Progenitor cell of endocrine pancreas (in vitro differentiated cells): ENCODE data around the gene OR2F2. TPM values are rescaled to one million over a fixed set of nuclear protein-coding genes. Genes with fewer than 3 reads are reported as not detected.
A peak's percentile ranks its signal among the peaks of the same experiment; 100 is the strongest.

Experiments used
- DNase-seq: peaks from one replicate; pipeline ENCODE4 v3.0.0; 2021; ENCODE audit warnings: low spot score; ENCODE audit not compliant: unreplicated experiment
- H3K27ac Mint-ChIP-seq: 2 replicates; pipeline ENCODE4 v1.8.0; 2021; ENCODE audit warnings: mild to moderate bottlenecking, moderate library complexity, mixed read lengths
- H3K27me3 Mint-ChIP-seq: 2 replicates; pipeline ENCODE4 v1.8.0; 2021; ENCODE audit warnings: mixed read lengths
- H3K36me3 Mint-ChIP-seq: 2 replicates; pipeline ENCODE4 v1.8.0; 2022; ENCODE audit warnings: mixed read lengths; ENCODE audit not compliant: insufficient read depth
- H3K4me1 Mint-ChIP-seq: 2 replicates; pipeline ENCODE4 v1.8.0; 2021; ENCODE audit warnings: low read depth, mixed read lengths
- H3K4me3 Mint-ChIP-seq: 2 replicates; pipeline ENCODE4 v1.8.0; 2021; ENCODE audit warnings: low read depth, mild to moderate bottlenecking, moderate library complexity, mixed read lengths
- H3K9me3 Mint-ChIP-seq: 2 replicates; pipeline ENCODE4 v1.8.0; 2021; ENCODE audit warnings: low read depth, mixed read lengths
- total RNA-seq: library from RNA; stranded (reverse); gene quantifications from 2 replicates; pipeline ENCODE4 v1.2.1, GENCODE V29; 2021
- TF ChIP-seq, protein P1 (sequence below): fragments of 200-600 bp; sonication (generic); IDR thresholded peaks from one replicate; pipeline ENCODE4 v1.5.0; 2021; ENCODE audit warnings: antibody characterized with exemption, mild to moderate bottlenecking; ENCODE audit not compliant: unreplicated experiment

Gene OR2F2
- total RNA-seq, 1 donor from 2014 or later, result not detected

DNA sequence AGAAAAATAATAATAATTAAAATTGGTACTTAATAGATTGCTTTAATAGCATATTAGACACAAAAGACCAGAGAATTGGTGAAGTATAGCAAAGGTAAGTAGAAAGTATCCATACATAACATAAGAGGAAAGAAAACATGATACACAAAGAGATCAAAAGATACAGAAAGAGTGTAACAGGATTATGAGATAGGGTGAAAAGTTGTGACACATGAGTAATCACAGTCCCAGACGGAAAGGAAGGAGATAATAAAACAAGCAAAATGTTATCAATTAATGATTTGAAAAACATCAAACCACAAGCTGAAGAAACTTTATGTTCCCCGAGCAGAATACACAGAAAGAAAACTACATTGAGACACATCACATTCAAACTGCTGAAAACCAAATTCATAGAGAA lies 43.6 kb upstream of the OR2F2 start:
- DNase-seq, result no peak
- peaks cover 4% of the 10 kb centered on the region for H3K4me1 Mint-ChIP-seq
- H3K27ac Mint-ChIP-seq, result no peak overlapping the region
- no peaks in the 10 kb centered on the region for H3K27me3 Mint-ChIP-seq
- no peak overlapping the region for H3K4me3 Mint-ChIP-seq
- peaks cover 27% of the 10 kb centered on the region for H3K36me3 Mint-ChIP-seq
- H3K9me3 Mint-ChIP-seq, result peaks cover 17% of the 10 kb centered on the region
- TF ChIP-seq, protein P1, sequence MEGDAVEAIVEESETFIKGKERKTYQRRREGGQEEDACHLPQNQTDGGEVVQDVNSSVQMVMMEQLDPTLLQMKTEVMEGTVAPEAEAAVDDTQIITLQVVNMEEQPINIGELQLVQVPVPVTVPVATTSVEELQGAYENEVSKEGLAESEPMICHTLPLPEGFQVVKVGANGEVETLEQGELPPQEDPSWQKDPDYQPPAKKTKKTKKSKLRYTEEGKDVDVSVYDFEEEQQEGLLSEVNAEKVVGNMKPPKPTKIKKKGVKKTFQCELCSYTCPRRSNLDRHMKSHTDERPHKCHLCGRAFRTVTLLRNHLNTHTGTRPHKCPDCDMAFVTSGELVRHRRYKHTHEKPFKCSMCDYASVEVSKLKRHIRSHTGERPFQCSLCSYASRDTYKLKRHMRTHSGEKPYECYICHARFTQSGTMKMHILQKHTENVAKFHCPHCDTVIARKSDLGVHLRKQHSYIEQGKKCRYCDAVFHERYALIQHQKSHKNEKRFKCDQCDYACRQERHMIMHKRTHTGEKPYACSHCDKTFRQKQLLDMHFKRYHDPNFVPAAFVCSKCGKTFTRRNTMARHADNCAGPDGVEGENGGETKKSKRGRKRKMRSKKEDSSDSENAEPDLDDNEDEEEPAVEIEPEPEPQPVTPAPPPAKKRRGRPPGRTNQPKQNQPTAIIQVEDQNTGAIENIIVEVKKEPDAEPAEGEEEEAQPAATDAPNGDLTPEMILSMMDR, result no peak

DNA sequence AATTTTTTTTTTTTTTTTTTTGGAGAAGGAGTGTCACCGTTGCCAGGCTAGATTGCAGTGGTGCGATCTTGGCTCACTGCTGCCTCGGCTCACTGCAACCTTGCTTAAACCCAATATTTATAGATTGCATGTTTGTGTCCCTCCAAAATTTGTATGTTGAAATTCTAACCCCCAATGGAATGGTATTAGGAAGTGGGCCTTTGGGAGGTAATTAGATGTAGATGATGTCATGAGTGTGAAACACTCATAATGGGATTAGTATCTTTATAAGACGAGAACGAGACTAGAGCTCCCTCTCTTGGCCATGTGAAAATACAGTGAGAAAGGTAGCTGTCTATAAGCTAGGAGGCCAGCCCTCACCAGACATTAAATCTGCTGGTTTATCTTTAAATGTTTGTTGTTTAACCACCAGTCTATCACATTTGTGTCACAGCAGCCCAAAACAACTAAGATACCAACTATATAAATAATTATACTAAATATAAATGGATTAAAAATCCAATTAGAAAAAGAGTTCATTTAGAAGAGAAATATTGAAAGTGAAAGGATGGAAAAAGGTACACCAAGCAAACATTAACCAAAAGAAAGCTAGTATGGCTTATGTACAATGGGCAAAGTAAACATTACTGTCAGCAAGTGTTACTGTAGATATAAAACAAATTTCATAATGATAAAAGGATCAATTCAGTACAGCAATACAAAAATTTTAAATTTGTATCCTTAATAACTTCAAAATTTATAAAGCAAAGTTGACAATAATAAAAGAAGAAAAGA lies 42.3 kb upstream of the OR2F2 start:
- Mint-ChIP-seq H3K4me3 (no peak overlapping the region), H3K4me1 (peaks cover 4% of the 10 kb centered on the region)
- no peak for DNase-seq

DNA sequence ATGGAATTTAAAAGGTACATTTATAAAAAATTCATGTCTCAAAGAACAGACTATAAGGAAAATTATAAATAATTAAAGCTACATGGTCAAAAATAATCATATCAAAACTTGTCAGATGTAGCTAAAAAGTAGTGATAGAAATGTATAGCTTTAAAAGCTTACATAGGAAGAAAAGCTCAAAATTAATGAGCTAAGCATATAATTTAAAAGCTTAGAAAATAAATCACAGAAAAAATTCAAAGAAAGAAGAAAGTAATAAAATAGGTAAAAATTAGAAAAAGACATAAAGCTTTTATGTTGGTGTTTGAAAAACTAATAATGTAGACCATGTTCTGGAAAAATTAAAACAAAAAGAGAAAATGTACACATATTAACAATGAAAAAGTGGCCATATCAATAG lies 38.4 kb upstream of the OR2F2 start:
- Mint-ChIP-seq H3K9me3 (peaks cover under 1% of the 10 kb centered on the region), H3K27ac (no peak overlapping the region), H3K27me3 (no peaks in the 10 kb centered on the region), H3K36me3 (peaks cover 4% of the 10 kb centered on the region), H3K4me1 (peaks cover 19% of the 10 kb centered on the region), H3K4me3 (no peak overlapping the region)
- TF ChIP-seq, protein P1, result no peak
- DNase-seq, result no peak

More for the DNA sequence above, 42.3 kb upstream of the OR2F2 start:
- Mint-ChIP-seq H3K27me3 (no peaks in the 10 kb centered on the region), H3K27ac (peak overlapping the region; percentile 56), H3K36me3 (peaks cover 27% of the 10 kb centered on the region), H3K9me3 (peaks cover 17% of the 10 kb centered on the region)
- TF ChIP-seq, protein P1, result peak; percentile 34

DNA sequence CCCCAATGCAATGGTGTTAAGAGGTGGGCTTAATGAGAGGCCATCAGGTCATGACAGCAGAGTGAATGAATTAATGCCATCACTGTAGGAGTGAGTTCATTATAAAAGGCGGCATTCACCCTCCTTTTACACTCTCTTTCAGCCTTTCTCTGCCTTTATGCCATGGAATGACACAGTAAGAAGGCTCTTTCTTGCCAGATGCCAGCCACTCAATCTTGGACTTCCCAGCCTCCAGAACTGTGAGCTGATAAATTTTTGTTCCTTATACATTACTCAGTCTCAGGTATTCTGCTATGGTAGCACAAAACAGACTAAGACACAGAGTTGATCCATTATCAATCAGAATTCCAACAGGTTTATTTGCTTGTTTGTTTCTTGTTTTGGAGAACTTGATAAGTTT lies 36.2 kb upstream of the OR2F2 start:
- Mint-ChIP-seq H3K4me3 (no peak overlapping the region), H3K4me1 (peaks cover 20% of the 10 kb centered on the region), H3K9me3 (no peaks in the 10 kb centered on the region), H3K27ac (no peak overlapping the region), H3K36me3 (peaks cover 2% of the 10 kb centered on the region), H3K27me3 (no peaks in the 10 kb centered on the region)
- DNase-seq, result no peak
- TF ChIP-seq, protein P1, result no peak

DNA sequence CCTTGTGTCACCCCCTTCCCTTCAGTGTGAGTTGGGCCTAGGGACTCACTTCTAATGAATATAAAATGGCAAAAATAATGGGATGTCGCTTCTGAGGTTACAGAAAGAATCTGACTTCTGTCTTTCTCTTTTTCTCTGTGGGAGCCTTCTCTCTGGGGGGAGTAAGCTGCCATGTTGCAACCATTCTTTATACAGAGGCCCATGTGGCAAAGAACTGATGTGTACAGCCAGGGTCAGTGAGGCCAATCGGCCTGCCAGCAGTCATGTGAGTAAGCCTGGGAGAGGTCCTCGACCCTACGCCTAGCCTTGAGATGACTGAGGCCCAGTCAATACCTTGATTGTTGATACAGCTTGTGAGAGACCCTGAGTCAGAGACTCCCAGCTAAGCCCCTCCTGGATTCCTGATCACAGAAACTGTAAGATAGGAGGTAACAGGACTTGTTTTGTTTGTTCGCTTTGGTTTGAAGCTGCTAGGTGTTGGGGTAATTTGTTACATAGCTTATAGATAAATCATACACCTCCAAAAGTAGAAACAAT lies 34.7 kb upstream of the OR2F2 start:
- Mint-ChIP-seq H3K27ac (peak overlapping the region; percentile 99), H3K27me3 (no peaks in the 10 kb centered on the region), H3K4me3 (peak overlapping the region; percentile 95), H3K4me1 (peaks cover 28% of the 10 kb centered on the region), H3K9me3 (no peaks in the 10 kb centered on the region), H3K36me3 (no peaks in the 10 kb centered on the region)
- DNase-seq, result no peak
- TF ChIP-seq, protein P1, result no peak
